ENCODE measurements around the gene SPATA9. TPM values are rescaled to one million over a fixed set of nuclear protein-coding genes. Genes with fewer than 3 reads are reported as not detected.

Gene SPATA9
- total and polyA plus RNA-seq, 7 donors, result 0.22 to 0.53 (median 0.22) TPM; not detected in 4

GRCh38 chr5:95631991-95632675 is 50.7 kb downstream of the SPATA9 start:
- intact Hi-C loops (cut with DNase I), result no loop called here
- ATAC-seq, result peak in 3 of 4 donors; percentile 53 to 68 (median 64)
- Histone ChIP-seq H3K36me3 (ENCODE audit: insufficient read depth in 1 of 2, low read depth in 1 of 2) (no peaks in the 10 kb centered on the region), H3K4me3 (no peak overlapping the region), H3K9me3 (no peaks in the 10 kb centered on the region), H3K27ac (no peak overlapping the region), H3K4me1 (peaks cover 3% of the 10 kb centered on the region), H3K27me3 (ENCODE audit: insufficient read depth in 3 of 3, low read length in 2 of 3) (peaks cover 0 to 2% (median 0%) of the 10 kb centered on the region in 3 donors)
- TF ChIP-seq CTCF (IDR thresholded peaks at IDR 0.05), result no peak
- no peak for DNase-seq
- WGBS, 3 donors, result 82 to 86% (median 84%) methylated on average over 4 of the region's 4 CpGs

GRCh38 chr5:95631255-95631958 is 51.4 kb downstream of the SPATA9 start:
- DNase-seq (no peak), ATAC-seq (no peak)
- no peaks in the 10 kb centered on the region for H3K27me3 ChIP-seq (ENCODE audit: insufficient read depth in 3 of 3, low read length in 2 of 3)
- no peak overlapping the region for H3K27ac ChIP-seq
- peaks cover 3% of the 10 kb centered on the region for H3K4me1 ChIP-seq
- H3K4me3 ChIP-seq, result no peak overlapping the region
- no peaks in the 10 kb centered on the region for H3K36me3 ChIP-seq (ENCODE audit: insufficient read depth in 1 of 2, low read depth in 1 of 2)
- no peak for TF ChIP-seq CTCF (IDR thresholded peaks at IDR 0.05)
- intact Hi-C loops (cut with DNase I), result no loop called here
- no peaks in the 10 kb centered on the region for H3K9me3 ChIP-seq
- WGBS, 3 donors, result 63 to 88% (median 64%) methylated on average over 2 of the region's 2 CpGs

GRCh38 chr5:95630394-95630917 is 52.3 kb downstream of the SPATA9 start:
- no peak for DNase-seq
- no peak for TF ChIP-seq CTCF (IDR thresholded peaks at IDR 0.05)
- no peak overlapping the region for H3K4me3 ChIP-seq
- WGBS, 3 donors, result 87 to 92% (median 89%) methylated on average over 5 of the region's 5 CpGs
- peaks cover 3% of the 10 kb centered on the region for H3K4me1 ChIP-seq
- no peaks in the 10 kb centered on the region for H3K27me3 ChIP-seq (ENCODE audit: insufficient read depth in 3 of 3, low read length in 2 of 3)
- H3K36me3 ChIP-seq (ENCODE audit: insufficient read depth in 1 of 2, low read depth in 1 of 2), result no peaks in the 10 kb centered on the region
- no peak overlapping the region for H3K27ac ChIP-seq
- no peaks in the 10 kb centered on the region for H3K9me3 ChIP-seq
- peak in 1 of 4 donors; percentile 65 for ATAC-seq
- intact Hi-C loops (cut with DNase I), result no loop called here

- Histone ChIP-seq H3K4me1 (peaks cover 3% of the 10 kb centered on the region), H3K27me3 (ENCODE audit: insufficient read depth in 3 of 3, low read length in 2 of 3) (no peaks in the 10 kb centered on the region), H3K36me3 (ENCODE audit: insufficient read depth in 1 of 2, low read depth in 1 of 2) (no peaks in the 10 kb centered on the region), H3K27ac (no peak overlapping the region), H3K9me3 (no peaks in the 10 kb centered on the region), H3K4me3 (no peak overlapping the region)
- 75 to 91% (median 88%) methylated on average over 1 of the region's 1 CpG for WGBS, 3 donors
- DNase-seq (no peak), ATAC-seq (no peak)
- intact Hi-C loops (cut with DNase I), result no loop called here
- TF ChIP-seq CTCF (IDR thresholded peaks at IDR 0.05), result no peak
Measured at GRCh38 chr5:95628933-95629332, 53.9 kb downstream of the SPATA9 start.

Measured in psoas muscle (tissue), 8 donors.